Measurements from ENCODE around the gene TCP10L.
"Not testable (repeated sequence)": the region's sequence is repeated elsewhere in the genome, so short reads cannot be mapped to it uniquely, and the experiment has no call there.

TCP10L gene

GRCh38 chr21:32585042-32585710 lies at the start of gene TCP10L:
TSS of gene TCP10L (minus strand) at chr21:32585523. CDS start at chr21:32584304, 1,219 bp downstream.
- DNase-seq (ENCODE audit: low read depth in 2 of 3, low spot score in 2 of 3), result no peak

- DNase-seq (ENCODE audit: low read depth in 2 of 3, low spot score in 2 of 3), result no peak
These were observed 41.4 kb upstream of the TCP10L start for GRCh38 chr21:32626621-32627196.

GRCh38 chr21:32618218-32618617 lies 32.9 kb upstream of the TCP10L start:
- DNase-seq (ENCODE audit: low read depth in 2 of 3, low spot score in 2 of 3), result not testable (repeated sequence)

GRCh38 chr21:32613436-32614043 lies 28.2 kb upstream of the TCP10L start:
- DNase-seq (ENCODE audit: low read depth in 2 of 3, low spot score in 2 of 3), result no peak

GRCh38 chr21:32612999-32613337 lies 27.6 kb upstream of the TCP10L start:
- no peak for DNase-seq (ENCODE audit: low read depth in 2 of 3, low spot score in 2 of 3)

GRCh38 chr21:32612075-32612998 lies 27.0 kb upstream of the TCP10L start, which contains the start of gene CFAP298:
TSS of gene CFAP298 (minus strand) at chr21:32612377. CDS start at chr21:32612243, 134 bp downstream.
- DNase-seq (ENCODE audit: low read depth in 2 of 3, low spot score in 2 of 3), result peak; percentile 64 to 80 (median 77)

- no peak for DNase-seq (ENCODE audit: low read depth in 2 of 3, low spot score in 2 of 3)
These were observed 26.2 kb upstream of the TCP10L start for GRCh38 chr21:32611471-32611997.

GRCh38 chr21:32610940-32611339 lies 25.6 kb upstream of the TCP10L start:
- not testable (repeated sequence) for DNase-seq (ENCODE audit: low read depth in 2 of 3, low spot score in 2 of 3)

- DNase-seq (ENCODE audit: low read depth in 2 of 3, low spot score in 2 of 3), result no peak
These were observed 23.5 kb upstream of the TCP10L start for GRCh38 chr21:32608851-32609250.

- DNase-seq (ENCODE audit: low read depth in 2 of 3, low spot score in 2 of 3), result no peak
These were observed 20.1 kb upstream of the TCP10L start for GRCh38 chr21:32605469-32605868.

- no peak for DNase-seq (ENCODE audit: low read depth in 2 of 3, low spot score in 2 of 3)
These were observed 19.1 kb upstream of the TCP10L start for GRCh38 chr21:32604464-32604863.

GRCh38 chr21:32603131-32603530 lies 17.8 kb upstream of the TCP10L start:
- no peak for DNase-seq (ENCODE audit: low read depth in 2 of 3, low spot score in 2 of 3)

GRCh38 chr21:32602099-32602498 lies 16.8 kb upstream of the TCP10L start:
- DNase-seq (ENCODE audit: low read depth in 2 of 3, low spot score in 2 of 3), result no peak

GRCh38 chr21:32599526-32599925 lies 14.2 kb upstream of the TCP10L start:
- no peak for DNase-seq (ENCODE audit: low read depth in 2 of 3, low spot score in 2 of 3)

- no peak for DNase-seq (ENCODE audit: low read depth in 2 of 3, low spot score in 2 of 3)
These were observed 13.8 kb upstream of the TCP10L start for GRCh38 chr21:32599091-32599490.

- no peak for DNase-seq (ENCODE audit: low read depth in 2 of 3, low spot score in 2 of 3)
These were observed 11.9 kb upstream of the TCP10L start for GRCh38 chr21:32597205-32597604.

GRCh38 chr21:32595431-32595830 lies 10.1 kb upstream of the TCP10L start:
- DNase-seq (ENCODE audit: low read depth in 2 of 3, low spot score in 2 of 3), result no peak

- DNase-seq (ENCODE audit: low read depth in 2 of 3, low spot score in 2 of 3), result no peak
These were observed 8.4 kb upstream of the TCP10L start for GRCh38 chr21:32593690-32594089.

- no peak for DNase-seq (ENCODE audit: low read depth in 2 of 3, low spot score in 2 of 3)
These were observed 7.7 kb upstream of the TCP10L start for GRCh38 chr21:32592929-32593502.

GRCh38 chr21:32590130-32590529 lies 4.8 kb upstream of the TCP10L start:
- no peak for DNase-seq (ENCODE audit: low read depth in 2 of 3, low spot score in 2 of 3)

GRCh38 chr21:32587651-32588050 lies 2.3 kb upstream of the TCP10L start:
- DNase-seq (ENCODE audit: low read depth in 2 of 3, low spot score in 2 of 3), result no peak
